GM12874 (cell line): Measurements from ENCODE around the gene TBX4.

Experiments used
- CTCF ChIP-seq: IDR thresholded peaks from 2 replicates; pipeline ENCODE4 v1.5.1; 2011; ENCODE audit warnings: low read depth, mild to moderate bottlenecking, control low read depth, low read length, moderate library complexity; ENCODE audit not compliant: insufficient read depth

Gene TBX4

GRCh38 chr17:61504697-61505096 lies 52.5 kb downstream of the TBX4 start:
- no peak for TF ChIP-seq CTCF

DNA sequence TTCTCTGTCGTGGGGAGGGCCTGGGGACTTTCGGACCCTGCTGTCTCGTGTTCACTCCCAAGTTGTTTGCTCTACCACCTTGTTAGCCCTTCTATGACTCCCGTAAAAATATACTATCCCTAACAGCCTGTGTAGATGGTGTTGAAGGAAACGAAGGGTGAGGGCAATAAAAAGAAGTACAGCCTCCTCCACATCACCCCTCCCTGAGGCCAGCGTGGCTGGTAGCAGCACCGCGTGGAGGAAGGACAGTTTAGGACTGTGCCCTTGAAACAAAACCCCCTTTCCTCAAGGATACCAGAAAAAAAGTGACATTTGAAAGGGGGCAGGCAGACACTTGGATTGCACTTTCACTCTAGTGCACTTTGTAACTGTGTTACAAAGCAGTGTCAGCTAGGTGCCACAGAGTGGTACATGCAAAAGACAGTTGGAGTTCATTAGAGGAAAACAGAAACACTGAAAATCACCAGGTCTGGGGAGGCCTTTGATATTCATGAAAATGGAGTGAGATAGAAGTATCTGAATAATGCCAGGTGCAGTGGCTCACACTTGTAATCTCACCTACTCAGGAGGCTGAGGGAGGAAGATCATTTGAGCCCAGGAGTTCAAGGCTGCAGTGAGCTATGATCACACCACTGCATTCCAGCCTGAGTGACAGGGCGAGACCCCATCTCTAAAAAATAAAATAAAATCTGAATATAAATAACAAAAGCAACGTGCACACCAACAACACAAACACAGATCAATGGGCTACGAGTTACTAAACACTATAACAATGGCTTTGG lies 53.8 kb downstream of the TBX4 start:
- TF ChIP-seq CTCF, result no peak

- no peak for TF ChIP-seq CTCF
These were observed 55.3 kb downstream of the TBX4 start for GRCh38 chr17:61507383-61508066.

GRCh38 chr17:61508912-61509311 lies 56.7 kb downstream of the TBX4 start:
- no peak for TF ChIP-seq CTCF

DNA sequence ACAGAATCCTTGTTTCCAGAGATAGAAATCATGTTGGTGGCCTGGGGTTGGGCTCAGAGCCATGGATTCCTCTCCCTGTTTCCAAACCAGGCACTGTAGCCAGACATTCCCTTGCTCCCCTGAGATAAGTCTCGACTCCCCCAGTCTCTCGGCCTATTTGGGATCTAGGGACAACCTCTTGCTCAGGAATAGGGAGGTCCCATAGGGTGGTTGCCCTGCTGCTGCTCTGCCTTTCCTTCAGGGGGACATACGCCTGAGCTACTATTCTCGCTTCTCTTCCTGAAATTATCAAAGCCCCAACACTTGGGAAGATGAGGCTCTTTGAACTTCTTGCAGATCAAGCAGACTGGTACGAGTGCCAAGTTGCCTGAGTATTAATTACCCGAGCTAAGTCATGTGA lies 58.0 kb downstream of the TBX4 start:
- TF ChIP-seq CTCF, result no peak

GRCh38 chr17:61510991-61511390 lies 58.8 kb downstream of the TBX4 start:
- TF ChIP-seq CTCF, result no peak

- no peak for TF ChIP-seq CTCF
These were observed 59.4 kb downstream of the TBX4 start for GRCh38 chr17:61511480-61512182.
